ENCODE measurements around the gene SRXN1.

Gene SRXN1

GRCh38 chr20:607476-607875 lies 45.5 kb downstream of the SRXN1 start:
- DNase-seq (no peak), ATAC-seq (no peak)

GRCh38 chr20:605237-605636 lies 47.8 kb downstream of the SRXN1 start:
- ATAC-seq (no peak), DNase-seq (no peak)

- ATAC-seq = no peak
- no peak for DNase-seq
Observed at GRCh38 chr20:603116-603640, 49.8 kb downstream of the SRXN1 start.

GRCh38 chr20:602111-602970 lies 50.7 kb downstream of the SRXN1 start:
- DNase-seq (no peak), ATAC-seq (no peak)

GRCh38 chr20:600736-601135 lies 52.3 kb downstream of the SRXN1 start:
- DNase-seq = no peak
- ATAC-seq = no peak

- ATAC-seq (no peak), DNase-seq (no peak)
Observed at GRCh38 chr20:600141-600540, 52.9 kb downstream of the SRXN1 start.

- ATAC-seq = no peak
- DNase-seq = no peak
Observed at GRCh38 chr20:598133-598850, 54.7 kb downstream of the SRXN1 start.

GRCh38 chr20:597560-597959 lies 55.4 kb downstream of the SRXN1 start:
- DNase-seq = no peak
- ATAC-seq = no peak
